Heart left ventricle (tissue), 16 donors: ENCODE results near the gene EML1. TPM values are rescaled to one million over a fixed set of nuclear protein-coding genes. Genes with fewer than 3 reads are reported as not detected.

Experiments used
- ATAC-seq, 4 donors: fragments of 200-7000 bp; cut with Tn5 transposase; one replicate each; pipeline ENCODE4 v1.9.1; 2020 to 2022; ENCODE audit warnings: moderate library complexity in 4 of 4, mild to moderate bottlenecking in 3 of 4, moderate number of reproducible peaks in 1 of 4
- DNase-seq, 5 donors: peaks; one replicate each; pipeline ENCODE4 v3.0.0-alpha.2; 2020
- H3K27ac ChIP-seq, 12 donors: fragments of 200-600 bp; sonication (generic) in 4 of 12; one replicate each; pipeline versions ENCODE4 v1.5.0 to v1.8.0; 2016 to 2022; ENCODE audit warnings: mild to moderate bottlenecking in 2 of 12
- H3K27me3 ChIP-seq, 9 donors: fragments of 200-600 bp; sonication (generic) in 2 of 9; one replicate each; pipeline versions ENCODE4 v1.5.1 to v1.8.0; 2016 to 2022; ENCODE audit warnings: mild to moderate bottlenecking in 3 of 9
- H3K36me3 ChIP-seq, 9 donors: fragments of 200-600 bp; sonication (generic) in 2 of 9; one replicate each; pipeline versions ENCODE4 v1.5.0 to v1.8.0; 2018 to 2022; ENCODE audit warnings: mild to moderate bottlenecking in 2 of 9
- H3K4me1 ChIP-seq, 12 donors: fragments of 200-600 bp; sonication (generic) in 4 of 12; one replicate each; pipeline versions ENCODE4 v1.5.0 to v1.8.0; 2016 to 2022; ENCODE audit warnings: mild to moderate bottlenecking in 3 of 12
- H3K4me3 ChIP-seq, 12 donors: fragments of 200-600 bp; sonication (generic) in 4 of 12; one replicate each; pipeline versions ENCODE4 v1.5.0 to v1.8.0; 2017 to 2022; ENCODE audit warnings: mild to moderate bottlenecking in 9 of 12, moderate library complexity in 4 of 12
- H3K9me3 ChIP-seq, 12 donors: fragments of 200-600 bp; sonication (generic) in 4 of 12; one replicate each; pipeline versions ENCODE4 v1.5.0 to v1.8.0; 2016 to 2022; ENCODE audit warnings: mild to moderate bottlenecking in 1 of 12
- CTCF ChIP-seq, 12 donors: fragments of 200-600 bp; sonication (generic) in 4 of 12; IDR thresholded peaks; one replicate each; pipeline versions ENCODE4 v1.5.0 to v1.8.0; 2018 to 2022; ENCODE audit warnings: antibody characterized with exemption in 12 of 12, mild to moderate bottlenecking in 5 of 12
- POLR2A ChIP-seq, 2 donors: fragments of 450-650 bp; IDR thresholded peaks; one replicate each; pipeline ENCODE4 v1.6.1; 2017; ENCODE audit warnings: antibody characterized with exemption in 2 of 2, mild to moderate bottlenecking in 2 of 2, moderate library complexity in 2 of 2
- WGBS, 4 donors: extraction: QIAGEN DNeasy Blood & Tissue Kit in 2 of 4; methylation state at CpG; one replicate each; pipeline versions ENCODE4 v1.1.5 to v1.1.7; 2013 to 2018; 5-methylcytosine and 5-hydroxymethylcytosine counted together
- intact Hi-C, 10 donors: fragments of 100-400 bp; cut with DNase I; formaldehyde crosslinking; loops; one replicate each; pipeline versions ENCODE4 v1.11.1 to v1.14.2; 2022
- polyA plus RNA-seq, 2 donors: library from polyadenylated mRNA; stranded (reverse); fragments of 200-250 nt; gene quantifications; one replicate each; pipeline ENCODE4 v1.2.3, GENCODE V29; 2013
- total RNA-seq, 9 donors: library from RNA; depleted of rRNA in 2 of 9; stranded (reverse); fragments of >200 nt in 2 of 9; fragmentation: NEBNext Ultra II Directional in 3 of 9; extraction: Animal tissue kit (Norgen Biotek cat#: 25700) in 3 of 9; gene quantifications; one replicate each; pipeline versions ENCODE4 v1.1.0 to v1.2.4, GENCODE V29; 2016 to 2023
- donor health status: ischemic (EF 13 %, LVEDD 7.1; RV severe dilation, severe dysfunction).
- donor health status: healthy with polysubstance abuse.
- donor health status: DM: no; HTN: yes; CAD: no.
- donor health status: DM: no; HTN: no; CAD: no.
- donor health status: ischemic (EF 25% LVEDD 6.9; RV normal size, moderate dysfunction).
- donor health status: ischemic (EF 25% LVEDD 5.7; RV mildly dilated, moderate dysfunction).
- donor health status: healthy.
- donor health status: DM: yes; HTN: yes; CAD: no.
- donor health status: ischemic (EF 35%, LVEDD 5.7; RV mildly dilated, moderate dysfunction).
- donor health status: nonischemic (EF 11% LVEDD 7.7; RV severe dilation, severe dysfunction).
- donor health status: DM: yes; HTN: yes; CAD: no.
- donor health status: PGD.
- donor health status: ischemic (EF 29% LVEDD 5.4; RV normal size, mild dysfunction).
- donor health status: nonischemic (EF 23%, LVEDD 6.1; RV moderate dilation, normal function).

EML1 gene
- total and polyA plus RNA-seq, 11 donors: 7.4 to 49.7 (median 39.3) TPM

- ATAC-seq: no peak
- H3K27me3 ChIP-seq: no peaks in the 10 kb centered on the region
- TF ChIP-seq POLR2A (IDR thresholded peaks at IDR 0.05) (no peak), CTCF (IDR thresholded peaks at IDR 0.05) (no peak)
- 92 to 96% (median 94%) methylated on average over 8 to 17 of the region's 17 CpGs for WGBS, 4 donors
- H3K4me3 ChIP-seq: no peak overlapping the region
- H3K4me1 ChIP-seq: no peaks in the 10 kb centered on the region
- intact Hi-C loops: no loop called here
- no peak overlapping the region for H3K27ac ChIP-seq
- H3K9me3 ChIP-seq: no peaks in the 10 kb centered on the region
- DNase-seq: no peak
- peaks cover 0 to 81% (median 60%) of the 10 kb centered on the region in 9 donors for H3K36me3 ChIP-seq
Observed at GRCh38 chr14:99939421-99939820, 146.2 kb downstream of the EML1 start.

- TF ChIP-seq CTCF (IDR thresholded peaks at IDR 0.05) (no peak), POLR2A (IDR thresholded peaks at IDR 0.05) (no peak)
- Histone ChIP-seq H3K9me3 (no peaks in the 10 kb centered on the region), H3K4me3 (no peak overlapping the region), H3K36me3 (peaks cover 0 to 76% (median 56%) of the 10 kb centered on the region in 9 donors), H3K4me1 (no peaks in the 10 kb centered on the region), H3K27ac (no peak overlapping the region), H3K27me3 (no peaks in the 10 kb centered on the region)
- no peak for DNase-seq
- ATAC-seq: no peak
- 95 to 98% (median 97%) methylated on average over 15 of the region's 15 CpGs for WGBS, 4 donors
- intact Hi-C loops: no loop called here
Observed at GRCh38 chr14:99940064-99940463, 146.9 kb downstream of the EML1 start.

DNA sequence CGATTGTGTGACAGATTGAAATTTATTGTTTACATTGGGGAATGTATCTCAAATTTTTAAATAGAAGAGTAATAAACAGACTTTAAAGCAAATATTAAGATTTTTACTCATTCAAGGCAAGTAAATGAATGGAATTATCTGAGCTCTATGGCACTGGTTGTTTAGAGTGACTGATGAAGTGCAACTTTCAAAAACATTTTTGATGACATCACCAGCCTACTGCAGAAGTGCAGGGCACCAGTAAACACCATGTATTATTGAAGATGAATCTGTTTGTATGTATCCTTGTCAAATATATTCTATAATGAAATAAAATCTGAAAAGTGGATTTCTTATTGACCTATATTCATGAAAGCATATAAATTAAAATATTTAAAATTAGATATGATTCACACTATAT lies 148.0 kb downstream of the EML1 start:
- H3K4me1 ChIP-seq: peaks cover 0 to 2% (median 0%) of the 10 kb centered on the region in 12 donors
- H3K4me3 ChIP-seq: no peak overlapping the region
- H3K27me3 ChIP-seq: no peaks in the 10 kb centered on the region
- peaks cover 0 to 70% (median 52%) of the 10 kb centered on the region in 9 donors for H3K36me3 ChIP-seq
- DNase-seq (no peak), ATAC-seq (no peak)
- H3K27ac ChIP-seq: no peak overlapping the region
- 77 to 88% (median 81%) methylated on average over 1 of the region's 1 CpG for WGBS, 4 donors
- intact Hi-C loops: no loop called here
- TF ChIP-seq POLR2A (IDR thresholded peaks at IDR 0.05): no peak
- TF ChIP-seq CTCF (IDR thresholded peaks at IDR 0.05): no peak
- H3K9me3 ChIP-seq: no peaks in the 10 kb centered on the region

DNA sequence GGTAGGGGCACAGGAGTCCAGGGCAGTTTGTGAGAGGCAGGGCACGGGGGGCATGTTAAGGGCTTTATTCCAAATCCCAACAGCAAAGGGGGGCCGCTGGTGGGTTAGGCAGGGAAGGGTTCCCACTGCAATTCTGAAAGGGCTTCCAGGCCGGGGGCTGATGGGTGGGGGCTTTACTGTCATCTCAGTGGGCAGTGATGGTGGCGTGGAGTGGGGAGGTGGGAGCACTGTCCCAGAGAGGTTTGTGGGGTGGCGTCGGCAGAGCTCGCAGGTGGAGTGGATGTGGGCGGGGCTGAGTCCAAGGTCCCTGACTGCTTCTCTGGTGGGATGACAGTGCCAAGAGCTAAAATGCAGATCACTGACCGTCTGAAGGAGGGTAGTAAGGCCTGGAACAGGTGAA lies 150.4 kb downstream of the EML1 start:
- no peak for TF ChIP-seq CTCF (IDR thresholded peaks at IDR 0.05)
- no peak for TF ChIP-seq POLR2A (IDR thresholded peaks at IDR 0.05)
- intact Hi-C loops: no loop called here

More for the DNA sequence above, 150.4 kb downstream of the EML1 start:
- no peak overlapping the region for H3K27ac ChIP-seq
- H3K4me1 ChIP-seq: peaks cover 0 to 15% (median 9%) of the 10 kb centered on the region in 12 donors
- 90 to 98% (median 96%) methylated on average over 8 to 9 of the region's 9 CpGs for WGBS, 4 donors
- ATAC-seq (no peak), DNase-seq (no peak)
- peaks cover 0 to 5% (median 0%) of the 10 kb centered on the region in 9 donors for H3K27me3 ChIP-seq
- no peak overlapping the region for H3K4me3 ChIP-seq
- peaks cover 0 to 46% (median 32%) of the 10 kb centered on the region in 9 donors for H3K36me3 ChIP-seq
- H3K9me3 ChIP-seq: no peaks in the 10 kb centered on the region
